RWPE1 (cell line): ENCODE data around the gene PIK3C2G.

Source experiments
- CTCF ChIA-PET: fragments of 350-600 bp; sonication (Branson Sonifier 250); formaldehyde crosslinking; extraction: SDS; loops from one replicate; lab custom pipeline; 2021; lab: Yijun Ruan, JAX
- POLR2A ChIA-PET: fragments of 400-600 bp; formaldehyde crosslinking; extraction: SDS; loops from one replicate; lab custom pipeline; 2020; ENCODE audit warnings: antibody characterized with exemption; ENCODE audit not compliant: low non-redundant PET; lab: Yijun Ruan, JAX
- DNase-seq: peaks from one replicate; pipeline ENCODE4 v3.0.0; 2012; ENCODE audit warnings: low spot score
- H3K27ac ChIP-seq: fragments of 450-650 bp; 2 replicates; pipeline ENCODE4 v1.5.1; 2017
- TF ChIP-seq, protein P1 (sequence below): fragments of 450-650 bp; conservative IDR thresholded peaks from 2 replicates; pipeline ENCODE4 v1.5.1; 2017; ENCODE audit warnings: low read depth, mild to moderate bottlenecking

The PIK3C2G gene, protein sequence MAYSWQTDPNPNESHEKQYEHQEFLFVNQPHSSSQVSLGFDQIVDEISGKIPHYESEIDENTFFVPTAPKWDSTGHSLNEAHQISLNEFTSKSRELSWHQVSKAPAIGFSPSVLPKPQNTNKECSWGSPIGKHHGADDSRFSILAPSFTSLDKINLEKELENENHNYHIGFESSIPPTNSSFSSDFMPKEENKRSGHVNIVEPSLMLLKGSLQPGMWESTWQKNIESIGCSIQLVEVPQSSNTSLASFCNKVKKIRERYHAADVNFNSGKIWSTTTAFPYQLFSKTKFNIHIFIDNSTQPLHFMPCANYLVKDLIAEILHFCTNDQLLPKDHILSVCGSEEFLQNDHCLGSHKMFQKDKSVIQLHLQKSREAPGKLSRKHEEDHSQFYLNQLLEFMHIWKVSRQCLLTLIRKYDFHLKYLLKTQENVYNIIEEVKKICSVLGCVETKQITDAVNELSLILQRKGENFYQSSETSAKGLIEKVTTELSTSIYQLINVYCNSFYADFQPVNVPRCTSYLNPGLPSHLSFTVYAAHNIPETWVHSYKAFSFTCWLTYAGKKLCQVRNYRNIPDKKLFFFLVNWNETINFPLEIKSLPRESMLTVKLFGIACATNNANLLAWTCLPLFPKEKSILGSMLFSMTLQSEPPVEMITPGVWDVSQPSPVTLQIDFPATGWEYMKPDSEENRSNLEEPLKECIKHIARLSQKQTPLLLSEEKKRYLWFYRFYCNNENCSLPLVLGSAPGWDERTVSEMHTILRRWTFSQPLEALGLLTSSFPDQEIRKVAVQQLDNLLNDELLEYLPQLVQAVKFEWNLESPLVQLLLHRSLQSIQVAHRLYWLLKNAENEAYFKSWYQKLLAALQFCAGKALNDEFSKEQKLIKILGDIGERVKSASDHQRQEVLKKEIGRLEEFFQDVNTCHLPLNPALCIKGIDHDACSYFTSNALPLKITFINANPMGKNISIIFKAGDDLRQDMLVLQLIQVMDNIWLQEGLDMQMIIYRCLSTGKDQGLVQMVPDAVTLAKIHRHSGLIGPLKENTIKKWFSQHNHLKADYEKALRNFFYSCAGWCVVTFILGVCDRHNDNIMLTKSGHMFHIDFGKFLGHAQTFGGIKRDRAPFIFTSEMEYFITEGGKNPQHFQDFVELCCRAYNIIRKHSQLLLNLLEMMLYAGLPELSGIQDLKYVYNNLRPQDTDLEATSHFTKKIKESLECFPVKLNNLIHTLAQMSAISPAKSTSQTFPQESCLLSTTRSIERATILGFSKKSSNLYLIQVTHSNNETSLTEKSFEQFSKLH (N-terminal part only)

DNA sequence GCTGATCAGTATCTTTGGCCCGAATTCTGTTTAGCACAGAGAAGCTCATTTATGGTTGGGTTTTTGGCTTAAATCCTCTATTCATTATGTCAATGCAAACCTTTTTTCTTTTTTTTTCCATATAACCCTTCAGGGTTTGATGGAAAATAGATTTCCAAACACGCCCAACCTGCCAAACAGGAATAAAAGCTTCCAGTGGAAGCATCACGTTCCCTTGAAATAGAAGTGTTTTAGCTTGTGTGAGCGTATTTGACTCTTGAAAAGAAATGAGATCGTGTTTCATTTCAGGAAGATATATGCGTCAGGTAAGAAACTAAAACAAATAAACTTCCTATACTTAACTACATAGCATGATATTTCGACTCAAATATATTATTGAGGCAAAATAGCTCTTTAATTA, at the start of gene PIK3C2G:
TSS of gene PIK3C2G (plus strand) at position 246 of the 400 bp plus-strand sequence. CDS start 20,564 bp downstream, outside the sequence.
- ChIA-PET CTCF (interaction anchor here (1.3 to 2.0 kb wide), 2 partner anchors 11 to 58 kb away, joined by 4 to 12 read pairs; no protein-coding TSS in a partner anchor), POLR2A (no interaction called here)
- TF ChIP-seq, protein P1, sequence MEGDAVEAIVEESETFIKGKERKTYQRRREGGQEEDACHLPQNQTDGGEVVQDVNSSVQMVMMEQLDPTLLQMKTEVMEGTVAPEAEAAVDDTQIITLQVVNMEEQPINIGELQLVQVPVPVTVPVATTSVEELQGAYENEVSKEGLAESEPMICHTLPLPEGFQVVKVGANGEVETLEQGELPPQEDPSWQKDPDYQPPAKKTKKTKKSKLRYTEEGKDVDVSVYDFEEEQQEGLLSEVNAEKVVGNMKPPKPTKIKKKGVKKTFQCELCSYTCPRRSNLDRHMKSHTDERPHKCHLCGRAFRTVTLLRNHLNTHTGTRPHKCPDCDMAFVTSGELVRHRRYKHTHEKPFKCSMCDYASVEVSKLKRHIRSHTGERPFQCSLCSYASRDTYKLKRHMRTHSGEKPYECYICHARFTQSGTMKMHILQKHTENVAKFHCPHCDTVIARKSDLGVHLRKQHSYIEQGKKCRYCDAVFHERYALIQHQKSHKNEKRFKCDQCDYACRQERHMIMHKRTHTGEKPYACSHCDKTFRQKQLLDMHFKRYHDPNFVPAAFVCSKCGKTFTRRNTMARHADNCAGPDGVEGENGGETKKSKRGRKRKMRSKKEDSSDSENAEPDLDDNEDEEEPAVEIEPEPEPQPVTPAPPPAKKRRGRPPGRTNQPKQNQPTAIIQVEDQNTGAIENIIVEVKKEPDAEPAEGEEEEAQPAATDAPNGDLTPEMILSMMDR = no peak
- no peak for DNase-seq
- no peak within 1 kb of the TSS for H3K27ac ChIP-seq

DNA sequence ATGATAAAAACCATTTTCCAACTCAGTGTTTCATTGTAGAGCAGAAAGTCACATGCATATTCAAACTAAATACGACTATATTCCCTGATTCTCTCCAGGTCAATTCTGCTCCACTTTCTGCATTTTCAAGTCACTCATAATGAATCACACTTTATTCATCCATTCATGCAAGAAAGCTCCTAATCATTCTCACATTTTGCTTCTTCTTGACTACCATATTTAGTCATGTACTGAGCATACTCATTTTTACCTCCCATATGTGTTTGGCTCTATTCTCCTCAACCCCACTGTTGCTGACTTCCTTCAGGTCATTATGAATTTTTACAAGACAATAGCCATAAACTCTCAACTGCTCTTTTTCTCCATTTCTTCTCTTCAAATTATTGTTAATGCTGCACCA, 43.4 kb upstream of the PIK3C2G start:
- peak; percentile 2 for DNase-seq
- ChIA-PET POLR2A (no interaction called here), CTCF (no interaction called here)

DNA sequence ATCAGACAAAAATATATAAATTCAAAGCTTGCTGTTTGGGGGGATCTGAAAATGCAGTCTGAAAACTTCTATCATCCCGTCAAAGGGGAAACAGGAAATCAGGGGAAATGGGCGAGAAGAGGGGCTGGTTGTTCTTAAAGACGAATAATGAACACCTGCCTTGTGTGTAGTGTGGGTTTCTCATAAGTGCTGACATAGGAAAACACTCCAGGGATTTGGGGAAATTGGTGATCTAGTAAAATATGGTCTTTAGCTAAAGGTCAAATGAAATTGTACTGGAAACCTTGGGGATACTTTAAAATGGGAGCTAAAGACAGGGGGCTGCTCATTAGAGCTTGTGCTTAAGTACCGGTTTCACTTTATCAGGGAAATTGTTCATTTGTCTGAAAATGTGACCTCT, 39.6 kb upstream of the PIK3C2G start:
- no peak overlapping the region for H3K27ac ChIP-seq
- ChIA-PET POLR2A (interaction anchor here (0.6 kb wide), 1 partner anchor 50 kb away, joined by 4 read pairs; no protein-coding TSS in a partner anchor), CTCF (interaction anchor here (0.7 to 1.1 kb wide), 2 partner anchors 70 to 82 kb away, joined by 3 read pairs; no protein-coding TSS in a partner anchor)
- no peak for DNase-seq
- TF ChIP-seq, protein P1 = no peak

More for the DNA sequence above, 43.4 kb upstream of the PIK3C2G start:
- TF ChIP-seq, protein P1 = no peak
- H3K27ac ChIP-seq = no peak overlapping the region

DNA sequence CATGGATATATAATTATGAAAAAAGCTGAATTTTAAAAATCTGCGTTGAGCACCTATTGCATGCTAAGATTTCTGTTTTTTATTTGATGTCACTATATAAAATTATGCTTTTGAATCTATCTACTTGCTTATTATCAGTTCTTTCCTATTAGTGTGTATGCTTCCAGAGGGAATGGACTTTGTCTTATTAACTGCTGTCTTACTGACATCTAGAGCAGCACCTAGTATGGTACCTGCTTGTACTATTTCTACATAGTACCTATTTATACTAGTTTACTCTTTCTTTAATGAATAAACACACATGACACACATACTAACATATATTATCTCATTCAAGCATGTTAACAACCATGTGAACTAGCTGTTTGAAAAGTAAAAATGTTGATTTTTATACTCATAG, 38.6 kb upstream of the PIK3C2G start:
- POLR2A ChIA-PET = no interaction called here
- CTCF ChIA-PET = interaction anchor here (0.6 kb wide), 2 partner anchors 22 to 581 kb away, joined by 3 to 5 read pairs; no protein-coding TSS in a partner anchor
- H3K27ac ChIP-seq = no peak overlapping the region
- TF ChIP-seq, protein P1 = no peak
- DNase-seq = no peak

DNA sequence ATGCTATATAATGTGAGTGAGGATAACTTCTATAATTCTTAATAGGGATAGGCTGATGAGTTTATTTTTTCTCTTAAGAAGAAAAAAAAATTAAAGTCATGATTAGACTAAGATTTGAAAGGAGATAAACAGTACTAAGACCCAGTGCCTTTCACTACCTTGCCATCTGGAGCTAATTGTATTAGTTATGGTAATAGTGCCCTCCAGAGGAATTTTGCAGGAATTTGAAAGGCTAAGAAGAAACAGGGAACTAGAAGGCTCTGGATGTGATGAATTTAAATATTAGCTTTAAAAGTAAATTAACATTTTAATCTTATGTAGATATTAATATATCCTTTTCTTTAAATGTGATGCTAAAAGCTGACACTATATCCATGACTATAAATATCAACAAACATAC, 36.6 kb upstream of the PIK3C2G start:
- peak; percentile 12 for DNase-seq
- TF ChIP-seq, protein P1 = peak; percentile 17; the same call in 1 of the 2 replicates
- POLR2A ChIA-PET = no interaction called here
- H3K27ac ChIP-seq = no peak overlapping the region
- CTCF ChIA-PET = interaction anchor here (0.5 to 0.6 kb wide), 3 partner anchors 72 to 946 kb away, joined by 3 to 6 read pairs (median 5); no protein-coding TSS in a partner anchor
